B cell (primary cell): Measurements from ENCODE around the gene NLGN4X. TPM values are rescaled to one million over a fixed set of nuclear protein-coding genes. Genes with fewer than 3 reads are reported as not detected.
A peak's percentile ranks its signal among the peaks of the same experiment; 100 is the strongest.

Experiments used
- ATAC-seq: fragments of 200-7000 bp; cut with Tn5 transposase; one replicate; pipeline ENCODE4 v1.10.0; 2021; ENCODE audit warnings: low read depth, mild to moderate bottlenecking, moderate number of reproducible peaks, moderate library complexity
- CTCF ChIA-PET: fragments of 350-600 bp; sonication (Branson Sonifier 250); formaldehyde crosslinking; loops from one replicate; lab custom pipeline; 2021; ENCODE audit warnings: antibody characterized with exemption, inconsistent platforms; lab: Charles Lee
- POLR2A ChIA-PET: fragments of 350-600 bp; sonication (Branson Sonifier 250); formaldehyde crosslinking; loops from one replicate; lab custom pipeline; 2021; ENCODE audit warnings: antibody characterized with exemption; lab: Charles Lee
- DNase-seq: peaks from one replicate; pipeline ENCODE4 v3.0.0; 2013
- H2AFZ ChIP-seq: 2 replicates; pipeline ENCODE4 v1.6.1; 2012; ENCODE audit warnings: mild to moderate bottlenecking, low read depth, low read length; ENCODE audit not compliant: insufficient read depth, poor library complexity, severe bottlenecking
- H3K27ac ChIP-seq, 2 donors: 1 replicate in 1 of 2; 2 replicates in 1 of 2; pipeline ENCODE4 v1.5.1; 2012 to 2013; ENCODE audit warnings: low read length in 2 of 2, mild to moderate bottlenecking in 2 of 2, moderate library complexity in 1 of 2
- H3K27me3 ChIP-seq, 4 experiments: fragments of 200-600 bp in 1 of 4; sonication (generic) in 1 of 4; replicated peaks in 1 of 4; 1 replicate in 2 of 4; 2 replicates in 2 of 4; pipeline versions ENCODE4 v1.6.1 to v1.7.0; 2013 to 2016; ENCODE audit warnings: low read length in 3 of 4, mild to moderate bottlenecking in 2 of 4, mixed read lengths in 1 of 4, moderate library complexity in 1 of 4; ENCODE audit not compliant: insufficient read depth in 4 of 4, control insufficient read depth in 3 of 4; ENCODE audit errors: control extremely low read depth in 1 of 4
- H3K36me3 ChIP-seq, 2 experiments: replicated peaks in 1 of 2; 1 replicate in 1 of 2; 2 replicates in 1 of 2; pipeline versions ENCODE4 v1.6.1 to v1.7.1; 2013; ENCODE audit warnings: low read length in 1 of 2; ENCODE audit not compliant: insufficient read depth in 2 of 2, control insufficient read depth in 1 of 2; ENCODE audit errors: control extremely low read depth in 1 of 2, extremely low read depth in 1 of 2
- H3K4me1 ChIP-seq, 2 donors: fragments of 200-600 bp in 1 of 2; sonication (generic) in 1 of 2; 1 replicate in 1 of 2; 2 replicates in 1 of 2; pipeline versions ENCODE4 v1.5.1 to v1.6.1; 2013 to 2017; ENCODE audit warnings: low read length in 2 of 2; ENCODE audit not compliant: control insufficient read depth in 2 of 2, insufficient read depth in 2 of 2
- H3K4me2 ChIP-seq: replicated peaks from 2 replicates; pipeline ENCODE3; 2012; ENCODE audit warnings: mild to moderate bottlenecking, low read depth, low read length; ENCODE audit not compliant: poor library complexity, severe bottlenecking
- H3K4me3 ChIP-seq, 5 experiments: fragments of 200-600 bp in 1 of 5; sonication (generic) in 1 of 5; 1 replicate in 3 of 5; 2 replicates in 2 of 5; pipeline versions ENCODE4 v1.5.1 to v1.7.0; 2011 to 2016; ENCODE audit warnings: low read length in 4 of 5, mild to moderate bottlenecking in 4 of 5, low read depth in 2 of 5, control low read depth in 1 of 5, moderate library complexity in 1 of 5; ENCODE audit not compliant: insufficient read depth in 1 of 5; ENCODE audit errors: control extremely low read depth in 1 of 5, extremely low read depth in 1 of 5
- H3K79me2 ChIP-seq: fragments of 200-600 bp; sonication (generic); one replicate; pipeline ENCODE4 v1.6.0; 2016; ENCODE audit warnings: low read length; ENCODE audit not compliant: control insufficient read depth, insufficient read depth
- H3K9ac ChIP-seq: fragments of 200-600 bp; sonication (generic); 2 replicates; pipeline ENCODE4 v1.6.1; 2017; ENCODE audit warnings: mild to moderate bottlenecking, low read length, moderate library complexity
- H3K9me3 ChIP-seq, 3 donors: one replicate each; pipeline versions ENCODE4 v1.6.1 to v1.7.1; 2013; ENCODE audit warnings: low read length in 2 of 3; ENCODE audit not compliant: control insufficient read depth in 2 of 3, insufficient read depth in 1 of 3; ENCODE audit errors: control extremely low read depth in 1 of 3
- H4K20me1 ChIP-seq: 2 replicates; pipeline ENCODE4 v1.6.0; 2012; ENCODE audit warnings: mild to moderate bottlenecking, low read length; ENCODE audit not compliant: insufficient read depth, control insufficient read depth, poor library complexity, severe bottlenecking
- H3K27ac Mint-ChIP-seq: one replicate; pipeline ENCODE4 v1.8.0; 2021; ENCODE audit warnings: mixed read lengths
- H3K27me3 Mint-ChIP-seq: one replicate; pipeline ENCODE4 v1.8.0; 2021; ENCODE audit warnings: mixed read lengths
- H3K4me1 Mint-ChIP-seq: one replicate; pipeline ENCODE4 v1.8.0; 2021; ENCODE audit warnings: mixed read lengths
- H3K4me3 Mint-ChIP-seq: one replicate; pipeline ENCODE4 v1.8.0; 2021; ENCODE audit warnings: mixed read lengths
- H3K9me3 Mint-ChIP-seq: one replicate; pipeline ENCODE4 v1.8.0; 2022; ENCODE audit warnings: mixed read lengths; ENCODE audit not compliant: insufficient read depth
- CTCF ChIP-seq: fragments of 200-600 bp; IDR thresholded peaks from one replicate; pipeline ENCODE4 v1.8.0; 2022; ENCODE audit warnings: antibody characterized with exemption, mild to moderate bottlenecking
- EZH2 ChIP-seq: IDR thresholded peaks from 2 replicates; pipeline ENCODE4 v1.6.1; 2012; ENCODE audit warnings: borderline replicate concordance, low read depth, mild to moderate bottlenecking, moderate library complexity, low read length; ENCODE audit not compliant: insufficient read depth, poor library complexity, severe bottlenecking
- WGBS: methylation state at CpG from one replicate; pipeline ENCODE4 v1.1.5; 2013; ENCODE audit warnings: missing lambda C conversion rate; ENCODE audit not compliant: insufficient coverage; 5-methylcytosine and 5-hydroxymethylcytosine counted together
- intact Hi-C: fragments of 100-400 bp; cut with micrococcal nuclease; formaldehyde crosslinking; loops from one replicate; pipeline ENCODE4 v1.10.0; 2022
- polyA plus RNA-seq: library from polyadenylated mRNA; depleted of rRNA; stranded (reverse); fragments of >200 nt; gene quantifications from 2 replicates; pipeline ENCODE4 v1.2.3, GENCODE V29; 2012
- total RNA-seq, 2 donors: library from RNA; stranded (reverse); fragments of 120-200 nt in 1 of 2; gene quantifications; 1 replicate in 1 of 2; 2 replicates in 1 of 2; pipeline versions ENCODE4 v1.2.3 to v1.2.4, GENCODE V29; 2013 to 2022

The NLGN4X gene
- total and polyA plus RNA-seq, 2 donors (not counting 1 experiment from before 2014, with no cell fraction given): 0.09 to 0.34 TPM

GRCh38 chrX:6021316-6022091 lies 207.2 kb downstream of the NLGN4X start:
- Histone ChIP-seq H3K4me1 (no peaks in the 10 kb centered on the region), H3K36me3 (no peaks in the 10 kb centered on the region), H3K4me2 (no peak overlapping the region), H3K79me2 (no peaks in the 10 kb centered on the region), H3K27ac (no peak overlapping the region), H4K20me1 (no peaks in the 10 kb centered on the region), H3K27me3 (no peaks in the 10 kb centered on the region), H3K9me3 (no peaks in the 10 kb centered on the region), H3K9ac (no peak overlapping the region), H2AFZ (no peak overlapping the region), H3K4me3 (no peak overlapping the region)
- H3K27ac Mint-ChIP-seq: peak overlapping the region; percentile 0
- no peaks in the 10 kb centered on the region for H3K4me1 Mint-ChIP-seq
- H3K9me3 Mint-ChIP-seq: no peaks in the 10 kb centered on the region
- DNase-seq (peak; percentile 46), ATAC-seq (no peak)
- CTCF ChIA-PET: interaction anchor here (1.0 to 1.7 kb wide), 2 partner anchors 15 to 1068 kb away, joined by 3 to 8 read pairs; no protein-coding TSS in a partner anchor
- peak; percentile 69 for TF ChIP-seq CTCF
- no peak for TF ChIP-seq EZH2
- POLR2A ChIA-PET: no interaction called here
- intact Hi-C loops: loop anchor here (2.0 to 10.0 kb wide), 3 partner anchors 1149 to 1905 kb away; partner anchors contain the start of gene PNPLA4
- no CpG with 5 or more reads among the region's 4 CpGs for WGBS
- peaks cover 11% of the 10 kb centered on the region for H3K27me3 Mint-ChIP-seq
- H3K4me3 Mint-ChIP-seq: no peak overlapping the region

GRCh38 chrX:6019076-6019475 lies 209.6 kb downstream of the NLGN4X start:
- Mint-ChIP-seq H3K9me3 (no peaks in the 10 kb centered on the region), H3K4me1 (no peaks in the 10 kb centered on the region), H3K27ac (no peak overlapping the region), H3K4me3 (no peak overlapping the region), H3K27me3 (peaks cover 10% of the 10 kb centered on the region)
- no CpG with 5 or more reads among the region's 4 CpGs for WGBS
- Histone ChIP-seq H3K4me1 (no peaks in the 10 kb centered on the region), H3K36me3 (no peaks in the 10 kb centered on the region), H3K27ac (no peak overlapping the region), H3K79me2 (no peaks in the 10 kb centered on the region), H3K4me3 (no peak overlapping the region), H3K9me3 (no peaks in the 10 kb centered on the region), H3K4me2 (no peak overlapping the region), H2AFZ (no peak overlapping the region), H3K27me3 (no peaks in the 10 kb centered on the region), H4K20me1 (no peaks in the 10 kb centered on the region), H3K9ac (no peak overlapping the region)
- no peak for DNase-seq
- ChIA-PET POLR2A (no interaction called here), CTCF (no interaction called here)
- ATAC-seq: no peak
- intact Hi-C loops: no loop called here
- TF ChIP-seq EZH2: no peak
- no peak for TF ChIP-seq CTCF
